HEK293T (cell line): Measurements from ENCODE around the gene DMRT1.

Experiments used
- BHLHE40 ChIP-seq: fragments of 450-650 bp; IDR thresholded peaks from 2 replicates; pipeline ENCODE4 v1.6.1; 2016; ENCODE audit warnings: mild to moderate bottlenecking, moderate library complexity, borderline replicate concordance
- CTBP1 ChIP-seq: fragments of 450-650 bp; IDR thresholded peaks from 2 replicates; pipeline ENCODE4 v1.6.1; 2016; ENCODE audit warnings: borderline replicate concordance
- ELF4 ChIP-seq: fragments of 450-650 bp; IDR thresholded peaks from 2 replicates; pipeline ENCODE4 v1.6.1; 2017; ENCODE audit warnings: antibody characterized with exemption
- FOXK2 ChIP-seq: fragments of 450-650 bp; IDR thresholded peaks from 2 replicates; pipeline ENCODE4 v1.6.1; 2016; ENCODE audit warnings: mild to moderate bottlenecking
- L3MBTL2 ChIP-seq: fragments of 450-650 bp; conservative IDR thresholded peaks from 2 replicates; pipeline ENCODE4 v1.6.1; 2016; ENCODE audit warnings: mild to moderate bottlenecking
- LEF1 ChIP-seq: fragments of 450-650 bp; IDR thresholded peaks from 2 replicates; pipeline ENCODE4 v1.6.1; 2017; ENCODE audit warnings: mild to moderate bottlenecking, borderline replicate concordance
- SP1 ChIP-seq: fragments of 450-650 bp; IDR thresholded peaks from 2 replicates; pipeline ENCODE4 v1.6.1; 2017
- SUZ12 ChIP-seq: fragments of 450-650 bp; IDR thresholded peaks from 2 replicates; pipeline ENCODE4 v1.6.1; 2016; ENCODE audit warnings: mild to moderate bottlenecking
- TARDBP ChIP-seq: fragments of 450-650 bp; IDR thresholded peaks from 2 replicates; pipeline ENCODE4 v1.6.1; 2016
- ZNF384 ChIP-seq: fragments of 450-650 bp; IDR thresholded peaks from 2 replicates; pipeline ENCODE4 v1.6.1; 2016

DNA sequence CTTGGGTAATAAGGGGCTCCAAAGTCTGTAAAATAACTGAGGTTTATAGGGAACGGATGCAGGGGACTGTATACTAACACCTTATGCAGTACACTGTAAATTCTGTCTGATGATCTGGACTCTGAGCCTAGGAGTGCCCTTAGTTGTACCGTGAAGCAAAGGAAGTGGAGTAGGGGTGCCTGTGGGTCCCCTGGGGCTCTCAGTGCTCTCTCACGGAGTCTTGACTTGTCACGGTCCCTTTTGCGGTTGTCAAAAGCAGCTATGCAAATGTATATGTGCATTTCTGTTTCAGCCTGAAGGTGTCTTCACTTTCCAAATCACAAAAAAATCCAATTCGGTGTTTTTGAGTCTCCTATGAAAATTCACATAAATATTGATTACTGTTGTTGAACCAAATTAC, 17.8 kb downstream of the DMRT1 start:
- TF ChIP-seq ELF4: no peak
- no peak for TF ChIP-seq BHLHE40
- no peak for TF ChIP-seq CTBP1
- TF ChIP-seq TARDBP: no peak
- TF ChIP-seq ZNF384: no peak
- no peak for TF ChIP-seq L3MBTL2
- TF ChIP-seq SUZ12: no peak
- no peak for TF ChIP-seq FOXK2
- TF ChIP-seq LEF1: no peak
- TF ChIP-seq SP1: no peak
